NCI-H2081 treated with DMSO at 0.1 percent for 48 hours (cell line): ENCODE results near the gene HDHD3.

ENCODE experiments used
- DNase-seq: peaks from one replicate; lab custom pipeline; 2025; lab: John Stamatoyannopoulos, UW

The HDHD3 gene

DNA sequence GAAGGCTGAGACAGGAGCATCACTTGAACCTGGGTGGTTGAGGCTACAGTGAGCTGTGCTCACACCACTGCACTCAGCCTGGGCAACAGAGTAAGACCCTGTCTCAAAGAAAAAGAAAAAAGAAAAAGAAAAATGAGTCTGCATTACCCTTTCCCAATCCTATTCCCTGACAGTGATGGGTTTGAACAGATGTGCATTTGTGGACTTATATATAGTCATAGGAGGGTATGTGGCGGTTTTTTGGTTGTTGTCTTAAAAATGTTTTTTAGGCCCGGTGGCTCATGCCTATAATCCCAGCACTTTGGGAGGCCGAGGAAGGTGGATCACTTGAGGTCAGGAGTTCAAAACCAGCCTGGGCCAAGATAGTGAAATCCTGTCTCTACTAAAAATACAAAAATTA, 13.4 kb downstream of the HDHD3 start:
- DNase-seq, result no peak

- DNase-seq, result no peak
Measured at GRCh38 chr9:113361304-113362018, 15.3 kb downstream of the HDHD3 start.

- DNase-seq, result no peak
Measured at GRCh38 chr9:113360242-113360842, 16.4 kb downstream of the HDHD3 start.

- no peak for DNase-seq
Measured at GRCh38 chr9:113359385-113359784, 17.4 kb downstream of the HDHD3 start.

DNA sequence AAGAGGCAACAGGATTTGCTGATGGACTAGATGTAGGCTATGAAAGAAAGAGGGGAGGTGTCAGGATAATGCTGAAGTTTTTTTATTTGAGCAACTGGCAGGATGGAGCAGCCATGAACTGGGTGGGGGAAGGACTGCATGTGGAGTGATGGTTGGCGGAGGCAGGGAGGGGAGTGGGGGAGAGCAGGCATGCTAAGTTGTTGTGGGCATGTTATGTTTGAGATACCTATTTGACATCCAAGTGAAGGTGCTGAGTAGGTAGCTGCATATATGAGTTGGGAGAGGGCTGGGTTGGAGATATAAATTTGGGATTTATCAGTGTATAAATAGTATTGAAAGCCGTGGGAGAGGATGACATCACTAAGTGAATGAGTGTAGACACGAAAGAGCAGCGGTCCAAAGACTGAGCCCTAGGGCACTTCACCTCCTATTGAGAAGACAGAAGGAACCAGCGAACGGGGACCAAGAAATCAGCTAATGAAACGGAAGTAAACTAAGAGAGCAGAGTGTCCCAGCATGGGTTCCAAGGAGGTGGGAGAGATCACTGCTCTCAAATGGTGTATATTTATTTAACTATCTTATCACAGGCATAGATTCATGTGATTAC, 20.0 kb downstream of the HDHD3 start:
- no peak for DNase-seq

- DNase-seq, result no peak
Measured at GRCh38 chr9:113355040-113355596, 21.7 kb downstream of the HDHD3 start.

DNA sequence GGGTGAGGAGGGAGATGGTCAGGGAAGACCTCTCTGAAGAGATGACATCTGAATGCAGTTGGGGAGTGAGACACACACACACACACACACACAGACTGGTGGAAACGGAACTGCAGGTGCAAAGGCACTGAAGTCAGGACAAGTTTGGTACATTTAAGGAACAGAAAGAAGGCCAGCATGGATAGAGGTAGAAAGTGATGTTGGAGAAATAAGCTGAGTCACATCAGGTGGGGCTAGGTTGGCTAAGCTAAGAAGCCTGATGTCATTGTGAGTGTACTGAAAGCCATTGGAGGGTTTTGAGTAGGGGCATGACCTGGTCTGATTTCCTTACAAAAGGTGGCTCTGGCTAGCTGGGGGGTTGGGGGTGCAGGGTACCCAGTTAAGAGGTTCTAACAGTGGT, 24.4 kb downstream of the HDHD3 start:
- no peak for DNase-seq

- DNase-seq, result no peak
Measured at GRCh38 chr9:113352006-113352405, 24.8 kb downstream of the HDHD3 start.

GRCh38 chr9:113350937-113351336, 25.8 kb downstream of the HDHD3 start:
- no peak for DNase-seq

- DNase-seq, result no peak
Measured at GRCh38 chr9:113350107-113350661, 26.6 kb downstream of the HDHD3 start.

- DNase-seq, result no peak
Measured at GRCh38 chr9:113349445-113350094, 27.2 kb downstream of the HDHD3 start, which contains the start of gene BSPRY. Gene BSPRY (plus strand): TSS chr9:113349541. CDS start chr9:113349580, 39 bp downstream.

DNA sequence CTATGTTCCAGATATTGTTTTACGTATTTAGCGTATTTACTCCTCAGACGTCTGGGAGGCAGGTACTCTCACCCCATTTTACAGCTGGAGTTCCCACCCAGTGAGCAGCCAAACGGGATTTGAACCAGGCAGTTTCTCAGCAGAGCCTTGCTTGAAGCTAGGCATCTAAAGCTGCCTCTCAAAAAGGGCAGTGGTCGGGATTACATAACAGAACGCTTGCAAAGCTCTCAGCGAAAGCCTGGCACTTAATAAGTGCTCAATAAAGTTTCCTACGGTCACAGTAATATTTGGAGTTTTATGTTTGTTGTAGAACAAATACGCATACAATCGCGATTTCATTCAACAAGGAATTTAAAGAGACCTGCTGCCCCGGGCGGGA, 27.7 kb downstream of the HDHD3 start:
- no peak for DNase-seq

GRCh38 chr9:113348437-113348836, 28.3 kb downstream of the HDHD3 start:
- no peak for DNase-seq

DNA sequence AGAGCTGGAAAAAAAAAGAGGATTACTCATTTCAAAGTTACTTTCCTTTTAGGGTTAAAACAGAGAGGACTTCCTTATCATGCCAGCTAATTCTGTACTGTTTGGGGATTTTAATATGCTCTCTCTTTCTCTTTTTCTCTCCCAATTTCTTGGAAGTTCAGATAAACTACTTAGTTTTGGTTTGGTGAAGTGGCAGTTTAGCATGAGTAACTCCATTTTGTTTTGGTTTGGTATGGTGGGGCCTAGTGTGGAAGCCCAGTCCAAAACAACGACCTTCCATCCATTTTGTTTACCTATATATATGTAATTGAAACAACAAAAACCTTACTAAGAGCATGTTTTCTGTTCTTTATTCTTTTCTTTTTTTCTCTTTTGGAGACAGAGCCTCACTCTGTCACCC, 31.1 kb downstream of the HDHD3 start:
- DNase-seq, result no peak

GRCh38 chr9:113345190-113345589, 31.6 kb downstream of the HDHD3 start:
- DNase-seq, result no peak

GRCh38 chr9:113343732-113344231, 33.0 kb downstream of the HDHD3 start:
- no peak for DNase-seq

DNA sequence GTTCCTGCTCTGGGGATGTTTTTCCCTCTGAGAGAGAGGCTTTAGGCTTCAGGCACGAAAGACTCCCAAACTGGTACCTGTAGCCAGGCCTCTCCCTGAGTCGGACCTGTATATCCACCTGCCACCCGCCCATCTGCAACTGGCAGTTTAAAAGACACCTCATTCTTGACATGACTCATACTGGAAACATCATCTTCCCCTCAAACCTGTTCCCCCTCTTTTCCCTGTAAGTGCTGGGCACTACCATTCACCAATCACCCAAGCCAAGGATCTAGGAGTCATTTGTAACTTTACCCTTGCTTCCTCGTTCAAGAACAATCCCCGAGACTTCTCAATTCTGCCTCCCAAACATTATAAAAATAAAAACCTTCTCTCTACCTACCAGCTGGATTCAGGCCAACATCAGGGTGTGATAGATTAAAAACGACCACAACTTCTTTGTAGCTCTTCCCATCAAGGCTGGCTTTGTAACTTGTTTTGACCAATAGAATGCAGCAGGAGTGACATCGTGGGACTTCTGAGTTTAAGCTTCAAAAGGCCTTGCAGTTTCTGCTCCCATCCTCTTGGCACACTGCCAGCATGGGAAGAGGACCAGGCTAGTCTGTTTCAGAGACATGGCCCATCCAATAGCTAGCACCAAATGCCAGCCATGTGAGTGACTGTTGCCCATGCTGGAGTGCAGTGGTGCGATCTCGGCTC, 34.9 kb downstream of the HDHD3 start:
- no peak for DNase-seq

- DNase-seq, result peak; percentile 25
Measured at GRCh38 chr9:113340011-113340699, 36.6 kb downstream of the HDHD3 start, which contains the start of gene WDR31. Gene WDR31 (minus strand): TSS chr9:113340275. CDS start chr9:113332022, 8,253 bp downstream.

GRCh38 chr9:113337714-113338113, 39.1 kb downstream of the HDHD3 start:
- DNase-seq, result no peak

DNA sequence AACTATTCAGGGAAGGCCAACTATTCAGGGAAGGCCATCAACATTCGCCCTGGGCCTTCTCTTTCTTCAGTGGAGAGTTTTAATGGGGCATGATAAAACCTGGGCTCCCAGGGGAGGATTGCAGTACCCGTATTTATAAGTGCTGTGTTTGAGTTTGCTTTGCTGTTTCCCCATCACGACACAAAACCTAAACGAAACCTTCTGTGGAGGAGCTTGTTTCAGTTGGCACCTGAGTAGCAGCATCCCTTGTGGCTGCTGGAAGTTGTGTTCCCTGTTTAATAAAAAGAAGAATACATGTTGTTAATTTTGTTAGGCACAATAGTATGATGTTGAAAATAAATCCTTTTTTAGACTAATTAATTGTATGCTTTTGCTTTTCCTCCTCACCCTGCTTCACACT, 45.0 kb downstream of the HDHD3 start:
- DNase-seq, result no peak
